A204.1 (cell line): ENCODE results near the gene PLBD2.

Experiments used
- FAIRE-seq: peaks from 2 replicates; lab custom pipeline; 2012; peaks lifted over from hg19 to GRCh38; lab: Jason Lieb, UNC

Gene PLBD2

DNA sequence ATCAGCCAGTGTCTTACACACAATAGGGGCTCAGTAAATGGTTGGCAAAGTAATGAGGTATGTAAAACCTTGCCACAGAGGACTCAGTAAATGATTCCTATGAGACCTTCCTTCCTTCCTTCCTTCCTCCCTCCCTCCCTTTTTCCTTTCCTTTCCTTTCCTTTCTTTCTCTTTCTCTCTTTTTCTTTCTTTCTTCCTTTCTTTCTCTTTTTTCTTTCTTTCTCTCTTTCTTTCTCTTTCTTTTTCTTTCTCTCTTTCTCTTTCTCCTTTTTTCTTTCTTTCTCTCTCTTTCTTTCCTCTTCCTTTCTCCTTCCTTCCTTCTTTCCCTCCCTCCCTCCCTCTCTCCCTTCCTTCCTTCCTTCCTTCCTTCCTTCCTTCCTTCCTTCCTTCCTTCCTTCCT lies 37.8 kb downstream of the PLBD2 start:
- FAIRE-seq = no peak

DNA sequence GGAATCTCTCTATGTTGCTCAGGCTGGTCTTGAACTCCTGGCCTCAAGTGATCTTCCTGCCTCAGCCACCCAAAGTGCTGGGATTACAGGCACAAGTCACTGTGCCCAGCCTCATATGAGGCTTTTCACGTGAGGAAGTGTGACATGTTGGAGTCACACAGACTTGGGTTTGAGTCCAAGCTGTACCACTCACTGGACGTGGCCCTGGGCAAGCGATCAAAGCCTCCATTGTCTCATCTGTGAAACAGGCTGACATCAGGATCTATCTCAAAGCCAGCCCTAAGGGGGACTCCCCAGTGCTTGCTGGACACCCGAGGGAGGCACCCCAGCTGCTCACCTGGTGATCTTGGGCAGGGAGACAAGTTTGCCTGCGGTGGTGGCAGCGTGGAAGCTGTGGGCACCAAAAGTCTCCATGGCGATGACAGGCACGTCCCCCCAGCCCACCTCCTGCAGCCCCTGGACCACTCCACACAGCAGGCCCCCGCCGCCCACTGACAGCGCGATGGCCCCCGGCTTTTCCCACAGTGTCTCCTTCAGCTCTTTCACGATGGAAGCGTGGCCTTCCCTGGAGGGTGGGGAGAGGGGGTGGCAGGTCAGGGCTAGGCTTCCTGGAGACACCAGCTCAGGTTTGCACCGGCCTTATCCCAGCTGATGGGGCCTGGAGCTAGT lies 38.6 kb downstream of the PLBD2 start:
- FAIRE-seq = no peak

DNA sequence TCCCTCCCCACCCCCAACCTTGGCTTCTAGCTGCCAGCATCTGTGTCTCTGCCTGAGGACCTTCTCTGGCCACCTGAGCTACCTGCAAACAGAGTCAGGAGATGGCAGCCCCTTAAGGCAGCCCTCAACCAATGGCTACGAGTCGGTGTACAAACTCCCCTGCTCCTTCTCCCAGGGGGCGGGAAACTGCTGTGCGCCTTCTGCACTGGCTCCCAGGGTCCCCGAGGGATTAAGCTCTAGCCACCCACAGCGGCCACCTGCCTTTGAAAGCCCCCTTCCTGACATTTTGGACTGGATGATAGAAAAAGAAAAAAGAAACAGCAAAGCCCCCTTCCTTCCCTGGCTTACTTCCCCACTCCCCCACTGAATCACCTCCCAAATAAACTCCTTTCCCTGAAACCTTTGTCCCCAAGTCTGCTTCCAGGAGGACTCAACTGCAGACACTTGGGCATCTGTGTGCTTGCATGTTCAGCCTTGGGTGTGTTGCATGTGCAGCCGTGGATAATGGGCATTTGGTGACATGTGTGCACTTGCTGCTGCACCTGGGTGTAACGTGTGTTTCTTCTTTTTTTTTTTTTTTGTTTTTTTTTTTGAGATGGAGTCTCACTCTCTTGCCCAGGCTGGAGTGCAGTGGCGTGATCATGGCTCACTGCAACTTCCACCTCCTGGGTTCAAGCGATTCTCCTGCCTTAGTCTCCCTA lies 39.3 kb downstream of the PLBD2 start:
- no peak for FAIRE-seq

DNA sequence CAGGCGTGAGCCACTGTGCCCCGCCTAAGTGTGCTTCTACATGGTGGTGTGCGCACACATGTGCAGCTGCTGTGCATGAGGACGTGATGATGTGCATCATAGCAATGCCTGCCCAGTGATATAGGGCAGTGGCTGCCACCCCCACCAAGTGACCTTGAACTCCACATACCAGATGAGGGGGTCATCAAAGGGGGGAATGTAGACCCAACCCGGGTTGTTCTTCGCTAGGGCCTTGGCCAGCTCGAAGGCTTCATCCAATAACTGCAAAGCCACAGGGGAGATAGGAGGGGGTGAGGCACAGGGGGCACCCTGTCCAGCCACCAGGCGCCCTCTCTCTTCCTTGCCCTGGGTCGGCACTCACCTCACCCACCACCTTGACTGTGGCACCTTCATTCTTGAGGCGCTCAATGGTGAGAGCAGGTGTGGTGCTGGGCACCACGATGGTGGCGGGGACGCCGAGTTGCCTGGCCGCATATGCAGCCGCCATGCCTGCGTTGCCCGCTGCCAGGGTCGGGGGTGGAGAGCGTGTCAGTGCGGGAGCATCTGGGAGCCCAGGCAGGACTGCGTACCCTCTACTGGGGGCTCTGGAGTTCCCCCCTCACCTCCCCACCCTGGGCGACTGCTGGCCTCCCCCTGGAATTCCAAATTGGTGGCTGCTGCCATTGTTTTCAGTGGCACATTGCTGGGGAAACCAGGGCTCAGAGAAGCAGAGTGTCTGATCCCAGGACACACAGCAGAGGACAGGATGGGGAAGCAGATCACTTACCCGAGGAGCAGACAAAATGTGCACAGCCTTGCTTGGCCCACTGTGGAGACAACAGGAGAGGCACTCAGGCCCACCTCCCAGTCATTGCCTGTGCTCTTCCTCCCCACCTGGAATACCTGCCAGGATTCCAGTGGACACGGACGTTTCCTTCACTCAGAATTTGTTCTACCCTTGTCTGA lies 40.2 kb downstream of the PLBD2 start:
- no peak for FAIRE-seq

GRCh38 chr12:113399490-113399889 lies 41.1 kb downstream of the PLBD2 start:
- FAIRE-seq = no peak

- FAIRE-seq = no peak
Observed at GRCh38 chr12:113400362-113400761, 42.0 kb downstream of the PLBD2 start.

DNA sequence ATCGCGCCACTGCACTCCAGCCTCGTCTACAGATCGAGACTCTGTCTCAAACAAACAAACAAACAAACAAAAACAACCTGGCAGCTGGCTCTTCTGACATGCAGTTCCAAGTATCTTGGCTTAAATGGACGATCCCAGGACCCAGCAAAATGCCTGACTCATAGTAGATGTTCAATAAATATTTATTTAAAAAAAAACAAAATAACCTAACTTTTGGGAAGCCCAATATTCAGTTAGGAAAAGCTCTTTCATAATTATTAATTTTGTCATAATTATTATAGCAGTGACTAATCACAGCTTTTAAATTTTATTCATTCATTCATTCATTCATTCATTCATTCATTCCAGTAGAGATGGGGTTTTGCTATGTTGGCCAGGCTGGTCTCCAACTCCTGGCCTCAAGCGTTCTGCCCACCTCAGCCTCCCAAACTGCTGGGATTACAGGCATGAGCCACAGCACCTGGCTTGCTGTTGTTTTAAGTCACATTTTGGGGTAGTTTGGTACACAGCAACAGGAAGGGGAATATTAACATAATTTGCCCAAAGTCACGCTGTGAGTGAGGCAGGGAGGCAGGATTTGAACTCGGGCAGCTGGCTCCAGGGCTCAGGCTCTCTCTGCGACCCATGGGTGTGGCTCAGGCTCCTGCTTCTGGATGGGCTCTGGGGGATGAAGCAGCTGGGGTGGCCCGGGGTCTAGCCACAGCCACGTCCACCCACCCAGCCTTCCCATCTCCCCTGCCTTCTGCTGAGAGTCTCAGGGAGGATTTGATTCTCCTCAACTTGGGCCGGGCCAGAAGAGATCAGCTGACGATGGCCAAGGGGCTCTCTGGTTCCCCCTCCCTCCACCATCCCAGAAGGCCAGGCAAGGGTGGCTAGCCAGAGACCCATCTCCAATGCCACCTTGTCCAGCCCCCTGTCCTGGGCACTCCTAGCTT lies 42.9 kb downstream of the PLBD2 start:
- FAIRE-seq = no peak

GRCh38 chr12:113402586-113403260 lies 44.3 kb downstream of the PLBD2 start:
- no peak for FAIRE-seq

- no peak for FAIRE-seq
Observed at GRCh38 chr12:113403435-113404415, 45.3 kb downstream of the PLBD2 start, which contains the start of gene SDS. Gene SDS, minus strand, starts transcription at chr12:113403887. Its CDS starts 4,179 bp downstream, at chr12:113399708.

DNA sequence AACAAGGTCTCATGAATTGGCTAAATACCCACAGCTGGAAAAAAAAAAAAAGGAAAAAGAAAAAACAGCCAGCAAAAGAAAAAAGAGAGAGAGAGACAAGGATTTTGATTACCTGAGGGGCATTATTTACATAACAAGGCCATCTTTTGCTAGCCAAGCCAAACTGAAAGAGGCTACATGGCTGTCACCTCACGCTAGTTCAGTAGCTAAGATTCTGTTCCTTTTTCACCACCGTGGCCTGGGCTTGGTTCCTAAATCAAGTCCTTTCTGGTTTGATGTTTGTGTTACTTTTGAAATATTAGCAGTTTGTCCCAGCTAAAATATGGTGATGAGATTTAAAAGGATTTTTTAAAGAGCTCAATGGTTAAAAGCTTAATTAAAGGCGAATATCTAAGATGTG lies 47.3 kb downstream of the PLBD2 start:
- no peak for FAIRE-seq

- FAIRE-seq = no peak
Observed at GRCh38 chr12:113407931-113408600, 49.7 kb downstream of the PLBD2 start.

GRCh38 chr12:113408756-113409298 lies 50.4 kb downstream of the PLBD2 start:
- FAIRE-seq = no peak

GRCh38 chr12:113409462-113410124 lies 51.2 kb downstream of the PLBD2 start:
- FAIRE-seq = no peak

GRCh38 chr12:113413488-113413939 lies 55.1 kb downstream of the PLBD2 start:
- no peak for FAIRE-seq

- FAIRE-seq = no peak
Observed at GRCh38 chr12:113414519-113415038, 56.2 kb downstream of the PLBD2 start.

DNA sequence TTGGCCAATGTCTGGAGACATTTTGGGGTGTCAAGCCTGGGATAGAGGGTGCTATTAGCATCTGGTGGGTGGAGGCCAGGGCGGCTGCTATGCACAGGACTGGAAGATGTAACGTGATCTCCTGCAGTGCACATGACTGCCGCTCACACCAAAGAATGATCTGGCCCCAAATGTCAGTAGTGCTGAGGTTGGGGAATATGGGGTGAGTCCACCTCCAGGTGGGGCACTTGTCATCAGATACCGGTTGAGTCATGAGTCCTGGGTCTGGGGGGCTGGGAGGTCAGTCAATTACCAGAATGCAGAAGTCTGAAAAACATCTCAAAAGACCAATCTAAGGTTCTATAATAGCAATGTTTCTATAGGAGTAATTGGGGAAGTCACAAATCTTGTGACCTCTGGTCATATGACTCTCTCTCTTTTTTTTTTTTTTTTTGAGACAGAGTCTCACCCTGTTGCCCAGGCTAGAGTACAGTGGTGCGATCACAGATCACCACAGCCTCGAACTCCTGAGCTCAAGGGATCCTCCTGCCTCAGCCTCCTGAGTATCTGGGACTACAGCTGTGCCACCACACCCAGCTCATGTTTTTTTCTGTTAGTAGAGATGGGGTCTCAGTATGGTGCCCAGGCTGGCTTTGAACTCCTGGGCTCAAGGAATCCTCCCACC lies 57.8 kb downstream of the PLBD2 start:
- FAIRE-seq = no peak

GRCh38 chr12:113418213-113418879 lies 60.0 kb downstream of the PLBD2 start:
- FAIRE-seq = no peak
